ENCODE results near the gene SLC4A1.

Gene SLC4A1

GRCh38 chr17:44207319-44207718, 60.6 kb downstream of the SLC4A1 start:
- Histone ChIP-seq H3K4me3 (ENCODE audit: low read depth in 1 of 2, low read length in 2 of 2) (no peak overlapping the region), H3K27me3 (ENCODE audit: control insufficient read depth in 1 of 2, insufficient read depth in 2 of 2, low read length in 2 of 2) (no peaks in the 10 kb centered on the region), H3K9ac (ENCODE audit: low read length) (no peak overlapping the region), H3K27ac (ENCODE audit: low read depth, low read length) (no peak overlapping the region), H3K9me3 (ENCODE audit: low read length) (no peaks in the 10 kb centered on the region), H3K36me3 (ENCODE audit: insufficient read depth, low read length) (peaks cover 43% of the 10 kb centered on the region), H3K4me1 (ENCODE audit: insufficient read depth, low read length) (peaks cover 12% of the 10 kb centered on the region)

GRCh38 chr17:44206825-44207155, 61.1 kb downstream of the SLC4A1 start:
- no peak overlapping the region for H3K9ac ChIP-seq (ENCODE audit: low read length)
- H3K4me1 ChIP-seq (ENCODE audit: insufficient read depth, low read length), result peaks cover 12% of the 10 kb centered on the region
- H3K36me3 ChIP-seq (ENCODE audit: insufficient read depth, low read length), result peaks cover 41% of the 10 kb centered on the region
- no peaks in the 10 kb centered on the region for H3K27me3 ChIP-seq (ENCODE audit: control insufficient read depth in 1 of 2, insufficient read depth in 2 of 2, low read length in 2 of 2)
- H3K4me3 ChIP-seq (ENCODE audit: low read depth in 1 of 2, low read length in 2 of 2), result no peak overlapping the region
- no peaks in the 10 kb centered on the region for H3K9me3 ChIP-seq (ENCODE audit: low read length)
- no peak overlapping the region for H3K27ac ChIP-seq (ENCODE audit: low read depth, low read length)

- H3K4me3 ChIP-seq (ENCODE audit: low read depth in 1 of 2, low read length in 2 of 2), result no peak overlapping the region
- no peaks in the 10 kb centered on the region for H3K9me3 ChIP-seq (ENCODE audit: low read length)
- no peak overlapping the region for H3K9ac ChIP-seq (ENCODE audit: low read length)
- H3K27ac ChIP-seq (ENCODE audit: low read depth, low read length), result no peak overlapping the region
- no peaks in the 10 kb centered on the region for H3K27me3 ChIP-seq (ENCODE audit: control insufficient read depth in 1 of 2, insufficient read depth in 2 of 2, low read length in 2 of 2)
- peaks cover 13% of the 10 kb centered on the region for H3K4me1 ChIP-seq (ENCODE audit: insufficient read depth, low read length)
- H3K36me3 ChIP-seq (ENCODE audit: insufficient read depth, low read length), result peaks cover 35% of the 10 kb centered on the region
These were observed 61.7 kb downstream of the SLC4A1 start for GRCh38 chr17:44205962-44206824.

- peaks cover 8% of the 10 kb centered on the region for H3K4me1 ChIP-seq (ENCODE audit: insufficient read depth, low read length)
- peaks cover 25% of the 10 kb centered on the region for H3K36me3 ChIP-seq (ENCODE audit: insufficient read depth, low read length)
- no peak overlapping the region for H3K4me3 ChIP-seq (ENCODE audit: low read depth in 1 of 2, low read length in 2 of 2)
- H3K27ac ChIP-seq (ENCODE audit: low read depth, low read length), result no peak overlapping the region
- no peaks in the 10 kb centered on the region for H3K27me3 ChIP-seq (ENCODE audit: control insufficient read depth in 1 of 2, insufficient read depth in 2 of 2, low read length in 2 of 2)
- no peak overlapping the region for H3K9ac ChIP-seq (ENCODE audit: low read length)
- no peaks in the 10 kb centered on the region for H3K9me3 ChIP-seq (ENCODE audit: low read length)
These were observed 63.5 kb downstream of the SLC4A1 start for GRCh38 chr17:44204441-44204882.

- Histone ChIP-seq H3K27me3 (ENCODE audit: control insufficient read depth in 1 of 2, insufficient read depth in 2 of 2, low read length in 2 of 2) (no peaks in the 10 kb centered on the region), H3K36me3 (ENCODE audit: insufficient read depth, low read length) (peaks cover 20% of the 10 kb centered on the region), H3K27ac (ENCODE audit: low read depth, low read length) (no peak overlapping the region), H3K9ac (ENCODE audit: low read length) (no peak overlapping the region), H3K9me3 (ENCODE audit: low read length) (no peaks in the 10 kb centered on the region), H3K4me1 (ENCODE audit: insufficient read depth, low read length) (peaks cover 8% of the 10 kb centered on the region), H3K4me3 (ENCODE audit: low read depth in 1 of 2, low read length in 2 of 2) (no peak overlapping the region)
These were observed 64.0 kb downstream of the SLC4A1 start for GRCh38 chr17:44203731-44204440.

GRCh38 chr17:44202756-44203155, 65.2 kb downstream of the SLC4A1 start:
- no peaks in the 10 kb centered on the region for H3K27me3 ChIP-seq (ENCODE audit: control insufficient read depth in 1 of 2, insufficient read depth in 2 of 2, low read length in 2 of 2)
- H3K9ac ChIP-seq (ENCODE audit: low read length), result no peak overlapping the region
- peaks cover 8% of the 10 kb centered on the region for H3K36me3 ChIP-seq (ENCODE audit: insufficient read depth, low read length)
- no peaks in the 10 kb centered on the region for H3K9me3 ChIP-seq (ENCODE audit: low read length)
- H3K27ac ChIP-seq (ENCODE audit: low read depth, low read length), result no peak overlapping the region
- peaks cover 16% of the 10 kb centered on the region for H3K4me1 ChIP-seq (ENCODE audit: insufficient read depth, low read length)
- no peak overlapping the region for H3K4me3 ChIP-seq (ENCODE audit: low read depth in 1 of 2, low read length in 2 of 2)

GRCh38 chr17:44200478-44201155, 67.3 kb downstream of the SLC4A1 start:
- Histone ChIP-seq H3K4me1 (ENCODE audit: insufficient read depth, low read length) (peaks cover 25% of the 10 kb centered on the region), H3K36me3 (ENCODE audit: insufficient read depth, low read length) (peaks cover 14% of the 10 kb centered on the region), H3K4me3 (ENCODE audit: low read depth in 1 of 2, low read length in 2 of 2) (peak overlapping the region; percentile 65 to 71), H3K27ac (ENCODE audit: low read depth, low read length) (peak overlapping the region; percentile 96), H3K27me3 (ENCODE audit: control insufficient read depth in 1 of 2, insufficient read depth in 2 of 2, low read length in 2 of 2) (no peaks in the 10 kb centered on the region), H3K9me3 (ENCODE audit: low read length) (no peaks in the 10 kb centered on the region), H3K9ac (ENCODE audit: low read length) (peak overlapping the region; percentile 69)

- Histone ChIP-seq H3K4me1 (ENCODE audit: insufficient read depth, low read length) (peaks cover 25% of the 10 kb centered on the region), H3K27ac (ENCODE audit: low read depth, low read length) (peak within 1 kb of the TSS; percentile 96)
These were observed 68.1 kb downstream of the SLC4A1 start, which contains the start of gene ATXN7L3 for GRCh38 chr17:44199553-44200477. Gene ATXN7L3 (minus strand): TSS chr17:44199884. CDS start chr17:44198070, 1,814 bp downstream.

GRCh38 chr17:44198721-44199552, 69.0 kb downstream of the SLC4A1 start:
- Histone ChIP-seq H3K4me1 (ENCODE audit: insufficient read depth, low read length) (peaks cover 25% of the 10 kb centered on the region), H3K36me3 (ENCODE audit: insufficient read depth, low read length) (peaks cover 30% of the 10 kb centered on the region), H3K27ac (ENCODE audit: low read depth, low read length) (peak overlapping the region; percentile 88)

More at GRCh38 chr17:44199553-44200477, 68.1 kb downstream of the SLC4A1 start, which contains the start of gene ATXN7L3:
- Histone ChIP-seq H3K4me3 (ENCODE audit: low read depth in 1 of 2, low read length in 2 of 2) (peak within 1 kb of the TSS; percentile 71 to 72), H3K9me3 (ENCODE audit: low read length) (no peaks in the 10 kb centered on the region), H3K36me3 (ENCODE audit: insufficient read depth, low read length) (peaks cover 22% of the 10 kb centered on the region), H3K27me3 (ENCODE audit: control insufficient read depth in 1 of 2, insufficient read depth in 2 of 2, low read length in 2 of 2) (no peaks in the 10 kb centered on the region), H3K9ac (ENCODE audit: low read length) (peak within 1 kb of the TSS; percentile 85)

More at GRCh38 chr17:44198721-44199552, 69.0 kb downstream of the SLC4A1 start:
- Histone ChIP-seq H3K9ac (ENCODE audit: low read length) (peak overlapping the region; percentile 85), H3K27me3 (ENCODE audit: control insufficient read depth in 1 of 2, insufficient read depth in 2 of 2, low read length in 2 of 2) (no peaks in the 10 kb centered on the region), H3K4me3 (ENCODE audit: low read depth in 1 of 2, low read length in 2 of 2) (peak overlapping the region; percentile 66 to 72), H3K9me3 (ENCODE audit: low read length) (no peaks in the 10 kb centered on the region)

Data from muscle layer of colon (tissue), 2 donors.